ENCODE measurements around the gene LY9.
"Not testable (repeated sequence)": the region's sequence is repeated elsewhere in the genome, so short reads cannot be mapped to it uniquely, and the experiment has no call there.

LY9 gene

GRCh38 chr1:160866001-160866694 is 70.2 kb downstream of the LY9 start:
- no peak for DNase-seq (ENCODE audit: low spot score)

GRCh38 chr1:160866695-160867260 is 70.8 kb downstream of the LY9 start:
- no peak for DNase-seq (ENCODE audit: low spot score)

GRCh38 chr1:160867651-160868050 is 71.7 kb downstream of the LY9 start:
- DNase-seq (ENCODE audit: low spot score): not testable (repeated sequence)

GRCh38 chr1:160868141-160868540 is 72.2 kb downstream of the LY9 start:
- no peak for DNase-seq (ENCODE audit: low spot score)

- no peak for DNase-seq (ENCODE audit: low spot score)
Measured at GRCh38 chr1:160874935-160875334, 79.0 kb downstream of the LY9 start.

- DNase-seq (ENCODE audit: low spot score): not testable (repeated sequence)
Measured at GRCh38 chr1:160875591-160875990, 79.6 kb downstream of the LY9 start.

- no peak for DNase-seq (ENCODE audit: low spot score)
Measured at GRCh38 chr1:160876311-160876710, 80.3 kb downstream of the LY9 start.

GRCh38 chr1:160877221-160877620 is 81.2 kb downstream of the LY9 start:
- DNase-seq (ENCODE audit: low spot score): no peak
